Sigmoid colon (tissue), 7 donors: ENCODE results near the gene SP2. TPM values are rescaled to one million over a fixed set of nuclear protein-coding genes. Genes with fewer than 3 reads are reported as not detected.

Source experiments
- DNase-seq: peaks from one replicate; pipeline ENCODE4 v3.0.0-alpha.2; 2019
- H3K27ac ChIP-seq, 4 donors: fragments of 200-600 bp; sonication (generic); one replicate each; pipeline ENCODE4 v1.5.1; 2016 to 2019; ENCODE audit warnings: mild to moderate bottlenecking in 1 of 4
- H3K27me3 ChIP-seq, 3 donors: fragments of 200-600 bp; sonication (generic); one replicate each; pipeline ENCODE4 v1.5.1; 2019; ENCODE audit warnings: mild to moderate bottlenecking in 1 of 3
- H3K36me3 ChIP-seq, 4 donors: fragments of 200-600 bp; sonication (generic); one replicate each; pipeline ENCODE4 v1.5.1; 2016 to 2019
- H3K4me1 ChIP-seq, 4 donors: fragments of 200-600 bp; sonication (generic); one replicate each; pipeline ENCODE4 v1.5.1; 2017 to 2019
- H3K4me3 ChIP-seq, 4 donors: fragments of 200-600 bp; sonication (generic); one replicate each; pipeline ENCODE4 v1.5.1; 2017 to 2019; ENCODE audit warnings: mild to moderate bottlenecking in 2 of 4, moderate library complexity in 1 of 4
- H3K9me3 ChIP-seq, 4 donors: fragments of 200-600 bp in 3 of 4; sonication (generic) in 3 of 4; one replicate each; pipeline versions ENCODE4 v1.5.1 to v1.6.1; 2013 to 2019
- EP300 ChIP-seq, 4 donors: sonication (generic); formaldehyde crosslinking; IDR thresholded peaks; one replicate each; pipeline ENCODE4 v1.6.1; 2017; ENCODE audit warnings: antibody characterized with exemption in 4 of 4
- POLR2A ChIP-seq, 2 donors: fragments of 450-650 bp; IDR thresholded peaks; one replicate each; pipeline ENCODE4 v1.6.1; 2016; ENCODE audit warnings: antibody characterized with exemption in 2 of 2, mild to moderate bottlenecking in 2 of 2, moderate library complexity in 2 of 2
- POLR2AphosphoS5 ChIP-seq, 4 donors: sonication (generic); formaldehyde crosslinking; IDR thresholded peaks; one replicate each; pipeline ENCODE4 v1.6.1; 2017; ENCODE audit warnings: antibody characterized with exemption in 4 of 4
- WGBS, 2 donors: extraction: QIAGEN DNeasy Blood & Tissue Kit; methylation state at CpG; one replicate each; pipeline ENCODE4 v1.1.7; 2013; 5-methylcytosine and 5-hydroxymethylcytosine counted together
- intact Hi-C: fragments of 100-400 bp; cut with DNase I; formaldehyde crosslinking; loops from one replicate; pipeline ENCODE4 v1.15.1; 2023
- polyA plus RNA-seq, 3 donors: library from polyadenylated mRNA; stranded (reverse); fragments of 200-250 nt; gene quantifications; one replicate each; pipeline ENCODE4 v1.2.3, GENCODE V29; 2013
- total RNA-seq, 4 donors: library from RNA; depleted of rRNA; stranded (reverse); fragments of >200 nt; gene quantifications; one replicate each; pipeline ENCODE4 v1.1.0, GENCODE V29; 2016
- TF ChIP-seq, protein P1 (sequence below), 4 experiments: fragments of 450-650 bp in 3 of 4; fragments of 200-600 bp in 1 of 4; IDR thresholded peaks; one replicate each; pipeline ENCODE4 v1.5.1; 2016 to 2019; ENCODE audit warnings: antibody characterized with exemption in 4 of 4, mild to moderate bottlenecking in 3 of 4, moderate library complexity in 2 of 4
- donor health status: healthy with polysubstance abuse.
- donor health status: Bipolar disorder and iron deficiency.
- donor health status: healthy.

Gene SP2
- total and polyA plus RNA-seq, 7 donors: 3.0 to 19.2 (median 8.3) TPM

GRCh38 chr17:47884427-47884740, 11.7 kb upstream of the SP2 start:
- H3K4me1 ChIP-seq: peaks cover 0 to 8% (median 0%) of the 10 kb centered on the region in 4 donors
- no peak overlapping the region for H3K4me3 ChIP-seq
- no peak for TF ChIP-seq POLR2A (IDR thresholded peaks at IDR 0.05)
- TF ChIP-seq POLR2AphosphoS5 (IDR thresholded peaks at IDR 0.05): no peak
- TF ChIP-seq, protein P1, sequence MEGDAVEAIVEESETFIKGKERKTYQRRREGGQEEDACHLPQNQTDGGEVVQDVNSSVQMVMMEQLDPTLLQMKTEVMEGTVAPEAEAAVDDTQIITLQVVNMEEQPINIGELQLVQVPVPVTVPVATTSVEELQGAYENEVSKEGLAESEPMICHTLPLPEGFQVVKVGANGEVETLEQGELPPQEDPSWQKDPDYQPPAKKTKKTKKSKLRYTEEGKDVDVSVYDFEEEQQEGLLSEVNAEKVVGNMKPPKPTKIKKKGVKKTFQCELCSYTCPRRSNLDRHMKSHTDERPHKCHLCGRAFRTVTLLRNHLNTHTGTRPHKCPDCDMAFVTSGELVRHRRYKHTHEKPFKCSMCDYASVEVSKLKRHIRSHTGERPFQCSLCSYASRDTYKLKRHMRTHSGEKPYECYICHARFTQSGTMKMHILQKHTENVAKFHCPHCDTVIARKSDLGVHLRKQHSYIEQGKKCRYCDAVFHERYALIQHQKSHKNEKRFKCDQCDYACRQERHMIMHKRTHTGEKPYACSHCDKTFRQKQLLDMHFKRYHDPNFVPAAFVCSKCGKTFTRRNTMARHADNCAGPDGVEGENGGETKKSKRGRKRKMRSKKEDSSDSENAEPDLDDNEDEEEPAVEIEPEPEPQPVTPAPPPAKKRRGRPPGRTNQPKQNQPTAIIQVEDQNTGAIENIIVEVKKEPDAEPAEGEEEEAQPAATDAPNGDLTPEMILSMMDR (IDR thresholded peaks at IDR 0.05): no peak
- intact Hi-C loops: no loop called here
- H3K27me3 ChIP-seq: peaks cover 0 to 8% (median 7%) of the 10 kb centered on the region in 3 donors
- H3K27ac ChIP-seq: no peak overlapping the region
- 8 to 50% methylated on average over 5 of the region's 5 CpGs for WGBS, 2 donors
- H3K36me3 ChIP-seq: no peaks in the 10 kb centered on the region
- H3K9me3 ChIP-seq: no peaks in the 10 kb centered on the region
- DNase-seq: no peak

DNA sequence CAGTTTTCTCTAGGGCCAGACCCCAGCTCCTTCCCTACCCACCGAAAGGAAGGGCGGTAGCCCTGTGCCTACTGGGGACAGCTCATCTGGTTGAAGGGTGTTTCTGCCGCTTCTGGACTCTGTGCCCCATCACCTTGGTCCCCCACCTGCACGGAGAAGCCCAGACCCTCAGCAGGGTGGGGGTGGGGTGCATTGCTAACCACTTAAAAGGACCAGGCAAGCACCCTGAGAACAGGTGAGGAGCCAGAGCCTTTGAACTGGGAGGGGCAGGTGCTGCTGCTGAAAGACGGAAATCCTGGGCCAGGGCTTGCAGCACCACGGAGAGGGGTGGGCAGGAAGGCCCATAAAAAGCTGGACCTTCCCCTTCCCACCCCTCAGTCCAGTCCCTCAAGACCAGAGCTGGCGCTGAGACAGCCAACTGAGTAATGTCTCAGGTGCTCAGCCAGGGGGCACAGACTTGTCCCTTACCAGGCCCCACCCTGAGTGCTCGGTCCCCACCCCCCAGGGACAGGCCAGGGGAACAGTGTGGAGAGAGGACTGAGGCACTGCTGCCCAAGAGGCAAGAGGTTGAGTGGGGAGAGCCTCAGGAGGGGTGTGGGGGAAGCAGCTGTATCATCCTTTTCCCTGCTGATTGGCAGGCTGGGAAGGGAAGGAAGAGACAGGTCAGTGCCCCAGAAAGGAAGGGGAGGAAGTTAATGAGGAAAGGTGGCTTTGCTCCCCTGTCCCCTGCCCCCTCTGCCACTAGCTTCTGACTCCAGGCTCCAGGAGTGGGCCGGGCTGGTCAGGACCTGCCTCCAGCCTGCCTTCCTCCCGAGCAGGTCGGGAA, 10.9 kb upstream of the SP2 start:
- Histone ChIP-seq H3K4me3 (no peak overlapping the region), H3K27me3 (peaks cover 0 to 8% (median 7%) of the 10 kb centered on the region in 3 donors), H3K9me3 (no peaks in the 10 kb centered on the region), H3K27ac (no peak overlapping the region), H3K4me1 (peaks cover 0 to 8% (median 0%) of the 10 kb centered on the region in 4 donors), H3K36me3 (no peaks in the 10 kb centered on the region)
- no peak for DNase-seq
- TF ChIP-seq POLR2AphosphoS5 (IDR thresholded peaks at IDR 0.05): no peak
- TF ChIP-seq, protein P1 (IDR thresholded peaks at IDR 0.05): no peak
- TF ChIP-seq EP300 (IDR thresholded peaks at IDR 0.05): no peak
- no peak for TF ChIP-seq POLR2A (IDR thresholded peaks at IDR 0.05)
- 13 to 46% methylated on average over 11 of the region's 11 CpGs for WGBS, 2 donors
- intact Hi-C loops: no loop called here

- TF ChIP-seq POLR2A (IDR thresholded peaks at IDR 0.05) (no peak), EP300 (IDR thresholded peaks at IDR 0.05) (no peak), POLR2AphosphoS5 (IDR thresholded peaks at IDR 0.05) (no peak)
- TF ChIP-seq, protein P1 (IDR thresholded peaks at IDR 0.05): no peak
- 78 to 83% methylated on average over 6 of the region's 6 CpGs for WGBS, 2 donors
- intact Hi-C loops: no loop called here
- H3K9me3 ChIP-seq: no peaks in the 10 kb centered on the region
- no peaks in the 10 kb centered on the region for H3K36me3 ChIP-seq
- no peaks in the 10 kb centered on the region for H3K4me1 ChIP-seq
- no peak overlapping the region for H3K4me3 ChIP-seq
- H3K27me3 ChIP-seq: peaks cover 0 to 8% (median 7%) of the 10 kb centered on the region in 3 donors
- no peak overlapping the region for H3K27ac ChIP-seq
- no peak for DNase-seq
Measured at GRCh38 chr17:47888293-47888692, 7.7 kb upstream of the SP2 start.

- intact Hi-C loops: loop anchor here (1.0 kb wide), 1 partner anchor 49 kb away; the partner anchor contains the start of gene SCRN2
- Histone ChIP-seq H3K36me3 (no peaks in the 10 kb centered on the region), H3K4me3 (no peak overlapping the region), H3K27ac (no peak overlapping the region), H3K27me3 (no peaks in the 10 kb centered on the region), H3K4me1 (peaks cover 0 to 11% (median 8%) of the 10 kb centered on the region in 4 donors), H3K9me3 (no peaks in the 10 kb centered on the region)
- TF ChIP-seq, protein P1 (IDR thresholded peaks at IDR 0.05): peak; percentile 87 to 98 (median 96)
- TF ChIP-seq POLR2AphosphoS5 (IDR thresholded peaks at IDR 0.05) (no peak), EP300 (IDR thresholded peaks at IDR 0.05) (no peak)
- WGBS, 2 donors: 39 to 45% methylated on average over 11 of the region's 11 CpGs
- DNase-seq: peak; percentile 92
Measured at GRCh38 chr17:47889734-47890529, 6.1 kb upstream of the SP2 start.
